ENCODE data around the gene DOCK8. TPM values are rescaled to one million over a fixed set of nuclear protein-coding genes. Genes with fewer than 3 reads are reported as not detected.

The DOCK8 gene
- total RNA-seq, 1 experiment from 2014 or later, result 0.15 TPM

DNA sequence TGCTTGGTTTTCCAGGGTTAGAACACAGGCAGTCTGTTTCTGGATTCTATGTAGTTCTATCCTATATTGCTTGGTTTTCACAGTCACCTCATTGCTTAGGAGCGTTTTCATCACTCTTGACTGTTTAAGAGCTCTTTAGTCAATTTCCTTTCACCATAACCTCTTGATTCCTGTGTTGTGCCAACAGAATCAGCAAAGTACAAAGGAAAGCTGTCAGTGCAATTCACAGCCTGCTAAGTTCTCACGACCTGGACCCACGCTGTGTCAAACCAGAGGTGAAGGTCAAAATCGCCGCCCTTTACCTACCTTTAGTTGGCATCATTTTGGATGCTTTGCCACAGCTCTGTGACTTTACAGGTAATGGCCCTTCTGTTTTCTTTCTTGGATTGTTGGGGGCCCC, 199.9 kb downstream of the DOCK8 start:
- no peak for DNase-seq (ENCODE audit: low spot score)

DNA sequence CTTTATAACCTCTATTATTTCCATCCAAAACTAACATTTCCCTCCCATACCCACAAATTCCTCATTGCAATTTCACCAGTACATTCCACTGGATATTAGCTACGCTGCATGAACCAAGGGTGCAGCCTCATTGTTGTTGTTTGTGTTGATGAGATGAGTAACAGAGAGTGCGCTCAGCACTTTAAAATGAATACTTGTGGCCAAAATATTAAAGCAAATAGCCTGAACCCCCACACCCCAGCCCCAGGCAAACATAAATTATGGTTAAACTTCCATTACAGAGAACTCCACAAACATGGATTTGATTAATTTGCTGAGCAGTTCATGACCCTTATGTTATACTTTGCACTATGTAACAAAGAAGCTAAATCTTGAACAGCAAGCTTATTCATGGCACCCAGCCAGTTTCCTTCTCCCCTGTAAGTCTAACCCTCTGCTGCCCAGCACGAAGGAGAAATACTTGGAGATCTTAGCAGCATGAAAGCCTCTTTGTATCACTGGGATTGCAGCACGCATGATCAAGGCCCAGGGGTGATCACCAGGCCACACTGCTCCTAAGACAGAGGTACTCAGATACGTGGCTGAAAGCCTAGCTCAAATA, 205.0 kb downstream of the DOCK8 start:
- DNase-seq (ENCODE audit: low spot score), result peak; percentile 73

DNA sequence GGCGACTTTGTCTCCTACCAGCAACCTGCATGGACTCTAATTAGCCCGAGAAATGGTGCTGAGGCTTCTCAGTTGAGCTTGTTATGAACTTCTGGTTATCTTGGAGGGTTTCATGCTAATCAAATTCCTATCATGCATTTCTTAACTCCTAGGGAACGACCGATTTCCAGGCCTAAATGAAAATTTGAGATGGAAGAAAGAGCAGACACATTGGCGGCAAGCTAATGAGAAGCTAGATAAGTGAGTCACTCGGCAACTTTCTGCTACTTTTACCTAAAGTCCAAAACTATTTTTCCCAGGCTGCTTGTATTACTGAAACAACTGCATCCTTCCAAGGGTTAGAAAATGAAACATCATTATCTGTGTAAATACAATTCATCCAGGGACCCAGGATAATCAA, 207.2 kb downstream of the DOCK8 start:
- DNase-seq (ENCODE audit: low spot score), result no peak

DNA sequence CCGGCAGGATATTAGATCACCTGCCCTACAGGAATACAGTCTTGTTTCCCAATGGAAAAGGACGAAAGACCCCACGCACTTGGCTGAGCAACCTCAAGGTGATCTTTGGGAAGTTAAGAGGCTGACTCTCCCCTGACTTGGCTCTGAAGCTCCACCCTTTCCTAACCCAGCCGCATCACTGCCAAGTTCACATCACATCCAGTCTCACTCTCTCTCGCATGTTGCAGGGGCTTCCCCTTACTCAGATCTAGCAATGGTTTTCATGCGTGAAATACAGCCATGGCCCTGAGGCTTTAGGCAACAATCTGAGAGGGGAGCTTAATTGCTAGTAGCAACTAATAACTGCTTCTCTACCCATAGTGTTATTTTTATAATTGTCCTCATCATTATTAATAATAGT, 211.6 kb downstream of the DOCK8 start:
- DNase-seq (ENCODE audit: low spot score), result no peak

DNA sequence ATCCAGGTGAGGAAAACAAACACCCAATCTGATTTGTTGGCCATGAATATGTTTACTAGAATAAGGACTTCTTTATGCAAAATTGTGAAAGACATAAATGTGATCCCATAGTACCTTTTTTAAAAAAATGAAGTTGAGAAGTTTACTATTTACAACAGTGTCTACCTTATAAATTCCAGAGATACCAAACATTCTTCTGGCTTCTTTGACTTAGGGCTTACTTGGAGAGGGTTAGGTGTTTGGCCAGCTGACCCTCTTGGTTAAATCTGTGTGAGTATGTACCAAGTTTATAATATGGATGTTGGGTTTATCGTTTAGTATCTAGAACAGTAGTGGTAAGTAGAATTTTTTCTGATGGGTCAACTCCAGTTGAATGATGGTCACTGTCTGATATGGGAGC, 212.3 kb downstream of the DOCK8 start:
- DNase-seq (ENCODE audit: low spot score), result no peak

DNA sequence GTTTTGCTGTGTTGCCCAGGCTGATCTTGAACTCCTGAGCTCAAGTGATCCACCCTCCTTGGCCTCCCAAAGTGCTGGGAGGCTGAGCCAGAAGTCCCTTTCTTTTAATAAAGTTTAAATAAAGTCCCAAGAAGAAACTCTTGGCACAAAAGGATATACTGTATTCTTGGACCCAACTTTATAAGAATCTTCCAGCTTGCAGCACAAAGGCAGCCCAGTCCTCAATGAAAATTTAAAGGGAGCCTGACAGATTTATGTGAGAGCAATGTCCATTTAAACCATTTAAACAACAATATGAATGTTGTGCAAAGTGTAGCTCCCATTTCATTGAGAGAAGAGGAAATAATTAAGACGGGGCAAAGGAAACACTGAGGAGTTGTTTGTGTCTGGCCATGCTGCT, 217.0 kb downstream of the DOCK8 start:
- DNase-seq (ENCODE audit: low spot score), result no peak

DNA sequence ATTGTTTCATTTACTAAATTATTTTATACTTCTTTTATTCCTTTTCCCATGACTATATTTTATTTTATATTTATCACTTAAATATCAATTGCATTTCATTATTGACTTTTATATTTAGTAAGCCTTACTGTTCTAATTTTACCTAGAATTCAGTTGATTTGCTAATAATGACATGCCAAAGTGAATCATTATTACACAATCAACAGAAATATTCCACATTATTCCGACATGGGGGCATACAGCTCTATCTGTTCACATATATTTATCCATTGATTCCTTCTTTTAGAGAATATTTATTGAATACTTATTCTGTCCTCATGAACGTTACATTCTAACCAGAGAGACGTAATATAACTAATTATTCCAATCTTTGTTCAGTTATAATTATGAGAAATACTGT, 221.8 kb downstream of the DOCK8 start:
- DNase-seq (ENCODE audit: low spot score), result no peak

DNA sequence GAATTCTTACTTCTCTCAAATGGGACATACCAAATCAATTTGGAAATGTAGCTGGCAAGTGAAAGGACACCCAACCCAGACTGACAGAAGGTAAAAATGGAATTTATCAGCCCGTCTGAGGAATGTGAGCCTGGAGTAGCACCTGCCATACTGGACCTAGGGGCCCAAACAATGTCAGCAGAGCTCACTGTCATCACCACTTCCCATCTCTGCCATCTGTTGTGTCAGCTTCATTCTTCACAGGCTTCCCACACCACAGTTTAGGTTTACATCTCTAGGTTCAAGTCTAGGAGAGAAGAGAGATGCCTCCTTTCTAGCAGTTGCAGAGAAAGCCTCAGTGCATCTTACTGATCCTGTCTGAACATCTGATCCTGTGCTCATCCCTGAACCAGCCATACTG, 222.4 kb downstream of the DOCK8 start:
- no peak for DNase-seq (ENCODE audit: low spot score)

DNA sequence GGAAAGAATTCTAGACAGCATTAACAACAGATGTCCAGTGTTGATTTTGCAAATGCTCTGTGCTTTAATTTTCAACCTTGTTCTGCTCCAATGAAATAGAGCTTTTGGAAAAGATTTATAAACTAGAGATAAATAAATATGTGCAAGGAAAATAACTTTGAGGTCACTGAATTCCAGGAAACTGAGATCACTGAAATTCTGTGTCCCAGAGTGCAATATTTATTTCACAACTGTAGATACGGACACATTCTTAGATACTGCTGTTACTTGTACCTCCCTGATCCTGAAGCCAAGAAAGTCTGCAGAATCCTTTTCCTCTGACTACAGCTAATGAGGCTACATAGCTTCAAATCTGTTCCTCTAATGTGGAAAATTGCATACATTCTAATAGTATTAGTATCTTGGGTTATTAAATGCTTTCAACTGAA, 222.9 kb downstream of the DOCK8 start:
- DNase-seq (ENCODE audit: low spot score), result peak; percentile 37

DNA sequence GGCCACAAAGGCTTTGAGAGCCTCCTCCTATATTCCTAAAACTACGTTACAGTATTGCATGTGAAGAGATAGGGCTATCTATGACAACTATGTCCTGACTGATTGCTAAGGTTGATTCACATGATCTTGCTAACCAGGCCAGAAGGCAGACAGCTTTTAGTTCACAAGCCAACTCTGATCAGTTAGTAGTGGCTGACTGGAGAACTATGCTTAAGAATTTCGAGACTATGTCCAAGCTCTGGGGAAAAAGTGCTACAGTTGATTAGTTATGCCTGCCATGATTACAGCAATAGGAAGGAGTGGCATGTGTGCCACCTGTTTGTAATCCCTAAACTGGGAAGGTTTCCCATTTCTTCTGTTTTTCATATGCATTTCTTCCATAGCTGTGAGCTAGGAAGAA, 223.4 kb downstream of the DOCK8 start:
- DNase-seq (ENCODE audit: low spot score), result peak; percentile 6

DNA sequence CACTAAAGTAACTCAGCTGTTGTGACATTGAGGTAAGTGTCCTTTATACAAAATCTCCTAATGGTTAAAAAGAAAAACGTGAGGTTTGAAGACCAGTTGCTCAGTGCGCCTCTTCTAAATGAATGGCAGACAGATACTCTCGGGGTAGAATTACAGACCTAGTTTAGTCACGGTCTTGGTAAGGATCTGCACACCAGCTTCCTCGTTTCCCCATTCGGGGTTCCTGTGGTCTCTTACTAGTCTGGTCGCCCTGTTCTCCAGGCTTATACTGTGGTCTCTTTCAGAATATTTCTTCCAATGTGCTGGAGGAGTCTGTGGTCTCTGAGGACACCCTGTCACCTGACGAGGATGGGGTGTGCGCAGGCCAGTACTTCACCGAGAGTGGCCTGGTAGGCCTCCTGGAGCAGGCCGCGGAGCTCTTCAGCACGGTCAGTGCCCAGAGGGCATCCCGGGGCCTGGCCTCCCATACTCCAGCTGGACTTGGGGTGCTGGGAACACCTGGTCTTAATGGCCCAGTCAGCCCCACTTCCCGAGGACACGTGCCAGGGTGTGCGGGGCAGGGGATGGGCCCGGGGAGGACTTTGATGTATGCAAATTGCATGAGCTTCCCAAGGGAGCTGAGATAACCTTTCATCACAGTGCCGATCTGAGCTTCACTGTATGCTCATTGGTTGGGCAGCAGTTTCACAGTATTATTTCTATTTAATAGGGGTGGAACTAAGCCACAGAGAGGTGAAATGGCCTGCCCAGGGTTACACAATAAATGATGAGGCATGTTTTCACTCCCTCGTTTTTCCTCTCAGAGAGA, 224.5 kb downstream of the DOCK8 start:
- no peak for DNase-seq (ENCODE audit: low spot score)

DNA sequence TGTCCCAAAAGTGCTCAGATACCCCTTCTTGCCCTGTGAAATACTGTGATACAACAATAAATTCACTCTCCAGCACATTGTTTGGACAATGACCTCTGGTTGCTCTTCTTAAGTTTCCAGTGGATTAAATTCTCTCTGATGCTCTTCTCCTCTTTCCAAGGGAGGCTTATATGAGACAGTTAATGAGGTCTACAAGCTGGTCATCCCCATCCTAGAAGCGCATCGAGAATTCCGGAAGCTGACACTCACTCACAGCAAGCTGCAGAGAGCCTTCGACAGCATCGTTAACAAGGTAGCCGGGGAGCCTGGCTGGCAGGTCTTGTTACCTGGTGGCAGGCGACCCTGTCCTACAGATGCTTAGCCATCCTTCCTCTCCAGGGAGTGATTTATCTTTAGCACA, 226.5 kb downstream of the DOCK8 start:
- DNase-seq (ENCODE audit: low spot score), result no peak

DNA sequence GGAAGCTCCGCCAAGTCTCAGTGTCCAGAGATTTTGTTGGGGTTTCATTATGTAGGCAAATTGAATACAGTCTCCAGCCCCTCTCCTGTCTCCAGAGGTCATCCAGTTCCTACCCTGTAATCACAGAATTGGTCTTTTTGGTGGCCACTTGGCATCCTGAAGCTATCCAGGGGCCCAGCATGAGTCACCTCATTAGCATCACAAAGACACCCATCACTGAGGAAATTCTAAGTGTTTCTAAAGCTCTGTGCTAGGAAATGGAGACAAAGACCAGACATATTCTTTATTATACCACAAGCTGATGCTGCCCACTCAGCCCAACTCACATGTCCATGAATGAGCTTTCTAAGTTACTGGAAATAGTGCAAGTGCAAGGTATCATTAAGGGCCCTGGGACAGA, 229.9 kb downstream of the DOCK8 start:
- no peak for DNase-seq (ENCODE audit: low spot score)

DNA sequence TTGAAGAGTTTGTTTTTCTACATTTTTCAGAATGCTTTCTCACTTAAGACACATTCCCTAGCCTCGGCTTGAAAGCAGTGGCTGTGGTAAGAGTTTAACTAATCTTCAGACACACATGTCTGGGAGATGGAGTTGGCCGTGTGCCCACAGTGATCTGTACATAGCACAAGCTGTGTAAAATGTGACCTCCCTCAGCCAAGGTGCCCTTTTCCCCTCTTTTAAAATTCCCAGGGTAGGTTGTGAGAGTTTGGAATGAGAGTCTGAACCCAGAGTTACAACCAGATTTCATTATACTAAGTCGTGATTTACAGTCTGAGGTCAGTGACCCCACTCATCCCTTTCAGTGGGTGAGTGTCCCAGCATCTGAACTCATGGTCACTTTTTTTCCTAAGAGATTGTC, 230.4 kb downstream of the DOCK8 start:
- peak; percentile 7 for DNase-seq (ENCODE audit: low spot score)

DNA sequence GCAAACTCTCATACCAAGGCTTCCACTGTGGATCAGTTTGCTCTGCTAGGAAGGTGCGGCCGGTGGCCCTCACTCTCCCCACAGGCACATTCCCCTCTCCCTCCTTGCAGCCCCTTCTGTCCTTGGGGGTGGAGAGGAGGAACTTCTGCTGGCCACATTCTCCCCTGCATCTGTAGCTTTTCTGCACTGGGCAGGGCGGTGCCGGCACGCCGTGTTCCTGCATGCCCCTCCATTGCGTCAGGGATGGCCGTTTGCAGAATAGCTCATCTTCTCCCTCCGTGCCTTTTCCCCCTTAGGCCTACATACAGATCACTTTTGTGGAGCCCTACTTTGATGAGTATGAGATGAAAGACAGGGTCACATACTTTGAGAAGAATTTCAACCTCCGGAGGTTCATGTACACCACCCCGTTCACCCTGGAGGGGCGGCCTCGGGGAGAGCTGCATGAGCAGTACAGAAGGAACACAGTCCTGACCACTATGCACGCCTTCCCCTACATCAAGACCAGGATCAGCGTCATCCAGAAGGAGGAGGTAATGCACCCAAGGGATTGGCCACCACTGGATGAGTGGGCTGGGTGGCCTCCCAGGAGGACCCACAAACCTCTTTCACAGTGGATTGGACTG, 231.5 kb downstream of the DOCK8 start:
- no peak for DNase-seq (ENCODE audit: low spot score)

DNA sequence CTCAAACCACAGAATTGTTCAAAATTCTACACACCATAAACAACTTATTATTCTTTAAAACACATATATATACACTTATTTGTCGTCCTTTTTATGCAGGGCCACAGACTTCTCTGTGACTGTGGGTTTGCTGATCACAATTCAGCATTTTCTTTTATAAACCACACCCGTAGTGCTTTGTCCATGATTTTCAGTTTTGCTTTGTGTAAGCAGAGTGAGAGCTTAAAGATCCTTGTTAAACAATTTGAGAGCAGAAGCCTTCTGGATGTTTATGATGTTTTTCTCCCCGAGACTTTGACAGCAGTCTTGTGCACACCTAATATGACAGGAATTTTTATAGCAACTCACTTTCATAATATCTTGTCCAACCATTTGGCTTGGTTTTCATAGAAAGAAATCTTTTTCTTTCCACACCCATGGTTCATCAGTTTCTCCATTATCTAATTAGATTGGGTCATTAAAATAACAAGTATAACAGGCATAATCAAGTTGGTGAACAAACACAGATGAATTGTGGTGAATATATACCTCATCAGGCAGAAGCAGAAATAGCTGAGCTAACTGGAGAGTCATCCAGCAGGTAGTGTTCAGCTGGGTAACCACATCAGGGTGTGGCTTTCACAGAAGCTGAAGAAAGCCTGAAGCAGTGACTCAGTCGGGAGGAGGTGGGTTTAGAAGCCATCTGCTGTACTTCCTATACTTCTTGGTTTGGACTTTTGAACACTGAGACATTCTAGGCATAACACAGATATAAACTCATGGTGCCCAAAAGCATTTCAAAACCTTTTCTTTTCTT, 232.8 kb downstream of the DOCK8 start:
- peak; percentile 75 for DNase-seq (ENCODE audit: low spot score)

DNA sequence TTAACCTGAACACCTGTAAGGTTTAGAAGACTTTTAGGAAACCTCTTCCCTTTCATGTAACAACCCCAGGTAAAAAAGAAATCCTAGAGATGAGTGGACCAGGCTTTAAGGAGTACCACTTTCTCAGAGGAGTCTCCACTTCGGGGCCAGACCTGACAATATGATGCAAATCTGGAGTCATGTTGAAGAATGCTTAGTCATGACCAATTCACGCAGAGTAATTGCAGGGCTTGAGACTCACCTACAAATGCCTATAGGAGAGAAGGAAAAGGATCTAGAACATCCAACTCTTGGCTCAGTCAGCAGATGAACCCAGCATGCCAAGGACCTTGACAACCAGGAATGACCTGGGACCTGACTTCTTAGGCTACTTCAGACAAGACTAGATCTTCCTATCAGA, 235.4 kb downstream of the DOCK8 start:
- DNase-seq (ENCODE audit: low spot score), result no peak

DNA sequence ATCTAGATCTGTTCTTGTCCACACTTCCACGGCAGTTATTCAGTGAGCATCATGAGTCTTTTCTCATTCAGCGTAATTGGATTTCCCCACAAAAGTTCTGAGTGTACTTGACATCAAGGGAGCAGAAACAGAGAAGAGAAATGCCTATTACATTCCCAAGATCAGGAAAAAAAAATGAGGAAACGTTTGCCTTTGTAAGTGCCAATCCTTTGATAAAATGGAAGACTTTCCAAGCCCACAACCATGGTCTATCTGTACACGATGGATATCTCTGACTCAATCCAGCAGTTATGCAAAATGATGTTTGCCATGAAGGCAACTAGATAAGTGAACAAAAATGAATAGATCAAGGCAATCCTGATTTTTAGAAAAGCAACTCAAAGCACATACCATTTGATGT, 235.9 kb downstream of the DOCK8 start:
- no peak for DNase-seq (ENCODE audit: low spot score)

DNA sequence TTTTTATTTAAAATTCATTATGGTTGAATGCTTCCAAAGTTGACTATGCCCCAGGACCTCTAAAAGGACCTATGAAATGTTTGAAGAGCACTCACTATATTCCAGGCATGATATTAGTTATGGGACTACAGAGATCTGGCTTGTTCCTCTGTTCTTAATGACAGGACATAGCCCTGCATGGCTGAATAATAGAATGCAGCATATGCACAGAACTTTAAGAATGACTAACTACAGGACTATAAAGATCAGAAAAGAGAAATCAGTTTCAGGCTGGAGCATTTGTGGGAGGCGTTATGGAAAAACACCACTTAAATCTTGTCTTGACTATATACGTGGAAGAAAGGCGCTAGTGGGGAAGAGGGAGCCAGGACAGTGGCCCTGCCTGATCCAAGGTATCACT, 239.2 kb downstream of the DOCK8 start:
- DNase-seq (ENCODE audit: low spot score), result no peak

DNA sequence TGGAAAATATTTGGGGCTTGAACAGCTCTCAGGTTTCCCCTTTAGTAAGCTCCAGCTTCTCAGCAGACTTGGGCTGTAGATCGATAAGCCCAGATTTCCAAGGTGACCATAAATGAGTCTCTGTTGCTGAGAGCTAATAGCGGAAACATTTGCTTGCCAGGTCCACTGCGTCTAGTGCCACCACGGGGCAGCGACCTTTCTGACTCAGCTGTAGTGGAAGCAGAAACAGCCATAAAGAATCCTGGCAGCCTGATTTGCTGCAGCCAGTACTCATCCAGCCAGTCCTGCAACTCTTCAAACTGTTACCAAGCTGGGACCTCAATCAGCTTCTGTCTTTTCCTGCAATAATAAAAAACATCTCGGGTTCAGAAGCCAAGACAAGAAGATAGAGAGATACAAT, 241.7 kb downstream of the DOCK8 start:
- no peak for DNase-seq (ENCODE audit: low spot score)

DNA sequence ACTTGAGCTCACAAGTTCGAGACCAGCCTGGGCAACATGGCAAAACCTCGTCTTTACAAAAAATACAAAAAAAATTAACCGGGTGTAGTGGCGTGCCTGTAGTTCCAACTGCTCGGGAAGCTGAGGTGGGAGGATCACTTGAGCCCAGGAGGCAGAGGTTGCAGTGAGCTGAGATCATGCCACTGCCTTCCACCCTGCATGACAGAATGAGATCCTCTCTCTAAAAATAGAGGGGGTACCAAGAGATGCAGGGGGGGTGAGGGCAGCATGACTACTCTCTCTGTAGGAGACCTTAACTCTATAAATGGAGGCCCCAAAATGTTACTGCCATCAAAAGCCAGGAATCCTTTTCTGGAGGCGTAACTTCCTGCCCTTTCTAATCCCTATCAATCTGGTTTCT, 243.9 kb downstream of the DOCK8 start:
- DNase-seq (ENCODE audit: low spot score), result no peak
